ENCODE results near the gene EBF3.

Gene EBF3

DNA sequence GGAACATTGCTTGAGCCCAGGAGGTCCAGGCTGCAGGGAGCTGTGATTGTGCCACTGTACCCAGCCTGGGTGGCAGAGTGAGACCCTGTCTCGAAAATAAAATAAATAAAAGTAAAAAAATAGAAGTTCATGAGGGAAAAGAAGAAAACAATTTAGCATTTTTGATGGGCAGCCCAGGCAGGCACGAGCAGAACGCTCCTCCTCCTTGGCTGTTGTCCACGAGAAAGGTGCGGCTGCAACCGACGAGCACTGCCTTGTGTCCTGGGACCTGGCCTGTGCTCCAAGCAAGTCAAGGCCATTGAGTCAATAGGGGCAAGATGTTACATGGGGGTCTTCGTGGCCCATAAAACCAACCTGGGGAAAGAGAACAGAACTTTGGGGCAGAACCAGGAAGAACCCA lies 25.6 kb downstream of the EBF3 start:
- no peak overlapping the region for H3K4me3 Mint-ChIP-seq
- no peaks in the 10 kb centered on the region for H3K9me3 Mint-ChIP-seq
- H3K27me3 Mint-ChIP-seq, result peaks cover 2% of the 10 kb centered on the region
- no peak overlapping the region for H3K27ac Mint-ChIP-seq
- H3K36me3 Mint-ChIP-seq, result no peaks in the 10 kb centered on the region
- H3K4me1 Mint-ChIP-seq, result peaks cover 2% of the 10 kb centered on the region
- no peak for ATAC-seq (ENCODE audit: low read depth)
- no peak for DNase-seq (ENCODE audit: low spot score in 2 of 2)

DNA sequence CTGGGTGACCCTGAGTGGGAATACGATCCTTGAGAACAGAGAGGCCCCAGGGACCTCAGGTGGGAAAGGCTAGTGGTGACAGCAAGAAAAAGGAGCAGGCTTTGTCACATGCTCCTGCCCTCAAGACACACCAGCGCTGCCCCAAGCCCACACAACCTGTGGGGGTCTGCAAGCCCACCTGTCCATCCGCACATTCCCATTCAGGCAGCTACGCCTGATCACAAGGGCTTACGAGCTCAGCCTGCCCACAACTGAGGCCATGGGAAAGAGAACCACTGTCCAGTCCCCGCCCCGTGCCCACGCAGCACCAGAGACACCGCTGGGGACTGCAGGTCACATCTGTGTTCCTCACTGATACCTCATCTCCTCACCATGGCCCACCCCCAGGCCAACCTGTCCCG lies 26.7 kb downstream of the EBF3 start:
- H3K4me3 Mint-ChIP-seq, result no peak overlapping the region
- peaks cover 2% of the 10 kb centered on the region for H3K27me3 Mint-ChIP-seq
- ATAC-seq (ENCODE audit: low read depth) (no peak), DNase-seq (ENCODE audit: low spot score in 2 of 2) (no peak)
- H3K27ac Mint-ChIP-seq, result no peak overlapping the region
- no peaks in the 10 kb centered on the region for H3K36me3 Mint-ChIP-seq
- H3K9me3 Mint-ChIP-seq, result no peaks in the 10 kb centered on the region
- H3K4me1 Mint-ChIP-seq, result peaks cover 2% of the 10 kb centered on the region

DNA sequence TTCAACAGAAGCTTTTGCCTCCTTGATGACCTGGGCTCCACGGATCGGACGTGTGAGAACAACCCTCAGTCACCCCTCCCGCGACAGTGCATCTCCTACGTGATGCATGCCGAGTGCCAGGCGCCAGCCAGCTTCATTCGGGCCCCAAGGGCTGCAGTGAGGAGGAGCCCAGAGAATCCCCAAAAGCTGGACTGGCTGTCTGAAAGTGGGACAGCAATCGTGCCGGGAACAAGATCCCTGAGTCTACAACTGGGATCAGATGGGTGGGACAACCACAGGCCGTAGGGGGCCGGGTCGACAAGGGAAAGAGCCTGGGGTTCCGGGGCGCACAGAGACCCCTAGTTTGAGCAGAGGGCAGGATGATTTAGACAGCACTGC lies 27.2 kb downstream of the EBF3 start:
- H3K9me3 Mint-ChIP-seq, result no peaks in the 10 kb centered on the region
- no peak for ATAC-seq (ENCODE audit: low read depth)
- H3K36me3 Mint-ChIP-seq, result no peaks in the 10 kb centered on the region
- no peak for DNase-seq (ENCODE audit: low spot score in 2 of 2)
- no peak overlapping the region for H3K4me3 Mint-ChIP-seq
- no peak overlapping the region for H3K27ac Mint-ChIP-seq
- peaks cover 2% of the 10 kb centered on the region for H3K27me3 Mint-ChIP-seq
- peaks cover 2% of the 10 kb centered on the region for H3K4me1 Mint-ChIP-seq

GRCh38 chr10:129936266-129936922 lies 27.7 kb downstream of the EBF3 start:
- no peak for DNase-seq (ENCODE audit: low spot score in 2 of 2)
- H3K4me3 Mint-ChIP-seq, result no peak overlapping the region
- ATAC-seq (ENCODE audit: low read depth), result no peak
- no peak overlapping the region for H3K27ac Mint-ChIP-seq
- no peaks in the 10 kb centered on the region for H3K36me3 Mint-ChIP-seq
- peaks cover 2% of the 10 kb centered on the region for H3K4me1 Mint-ChIP-seq
- peaks cover 2% of the 10 kb centered on the region for H3K27me3 Mint-ChIP-seq
- no peaks in the 10 kb centered on the region for H3K9me3 Mint-ChIP-seq

GRCh38 chr10:129935867-129936152 lies 28.3 kb downstream of the EBF3 start:
- no peak for ATAC-seq (ENCODE audit: low read depth)
- no peak for DNase-seq (ENCODE audit: low spot score in 2 of 2)
- Mint-ChIP-seq H3K4me3 (no peak overlapping the region), H3K4me1 (peaks cover 2% of the 10 kb centered on the region), H3K27ac (no peak overlapping the region), H3K9me3 (no peaks in the 10 kb centered on the region), H3K36me3 (no peaks in the 10 kb centered on the region), H3K27me3 (peaks cover 2% of the 10 kb centered on the region)

DNA sequence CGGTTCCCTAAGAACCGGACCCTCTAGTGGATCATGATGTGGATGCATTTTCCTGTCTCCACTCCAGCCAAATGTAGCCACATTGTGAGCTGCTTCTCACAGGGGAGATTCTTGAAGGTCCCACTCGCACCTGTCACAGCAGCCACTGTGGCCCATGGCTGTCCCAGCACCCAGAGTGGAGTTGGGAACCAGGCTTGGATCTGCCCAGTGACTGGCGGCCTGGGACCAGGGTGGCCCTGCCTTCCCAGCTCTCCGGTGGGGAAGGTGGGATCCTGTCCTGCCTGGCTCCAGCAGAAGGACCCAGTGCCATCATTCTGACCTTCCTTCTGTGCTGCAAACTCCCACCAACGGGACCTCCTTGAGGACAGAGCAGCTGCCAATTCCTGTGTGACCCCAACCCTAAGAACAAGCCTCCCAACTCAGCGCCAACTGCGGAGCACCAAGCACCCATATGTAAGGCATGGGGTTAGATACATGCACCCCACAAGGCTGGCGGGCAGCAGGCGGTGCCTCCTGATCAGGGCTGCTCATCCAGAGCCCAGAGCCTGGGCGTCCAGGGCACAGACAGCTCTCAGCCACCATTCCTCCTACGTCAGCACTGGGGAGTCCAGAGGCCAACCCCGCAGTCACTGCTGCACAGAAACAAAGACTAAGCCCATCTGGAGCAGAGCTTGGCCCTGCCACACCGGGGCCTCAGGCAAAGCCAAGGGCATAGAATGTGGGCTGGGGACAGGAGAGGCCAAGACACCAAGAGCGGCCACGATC lies 28.8 kb downstream of the EBF3 start:
- ATAC-seq (ENCODE audit: low read depth), result no peak
- Mint-ChIP-seq H3K4me1 (peaks cover 2% of the 10 kb centered on the region), H3K27ac (no peak overlapping the region), H3K4me3 (no peak overlapping the region), H3K9me3 (no peaks in the 10 kb centered on the region), H3K36me3 (no peaks in the 10 kb centered on the region), H3K27me3 (peaks cover 2% of the 10 kb centered on the region)
- no peak for DNase-seq (ENCODE audit: low spot score in 2 of 2)

GRCh38 chr10:129934196-129934925 lies 29.7 kb downstream of the EBF3 start:
- DNase-seq (ENCODE audit: low spot score in 2 of 2) (no peak), ATAC-seq (ENCODE audit: low read depth) (no peak)
- Mint-ChIP-seq H3K27me3 (no peaks in the 10 kb centered on the region), H3K27ac (no peak overlapping the region), H3K4me1 (no peaks in the 10 kb centered on the region), H3K36me3 (no peaks in the 10 kb centered on the region), H3K9me3 (no peaks in the 10 kb centered on the region), H3K4me3 (no peak overlapping the region)

DNA sequence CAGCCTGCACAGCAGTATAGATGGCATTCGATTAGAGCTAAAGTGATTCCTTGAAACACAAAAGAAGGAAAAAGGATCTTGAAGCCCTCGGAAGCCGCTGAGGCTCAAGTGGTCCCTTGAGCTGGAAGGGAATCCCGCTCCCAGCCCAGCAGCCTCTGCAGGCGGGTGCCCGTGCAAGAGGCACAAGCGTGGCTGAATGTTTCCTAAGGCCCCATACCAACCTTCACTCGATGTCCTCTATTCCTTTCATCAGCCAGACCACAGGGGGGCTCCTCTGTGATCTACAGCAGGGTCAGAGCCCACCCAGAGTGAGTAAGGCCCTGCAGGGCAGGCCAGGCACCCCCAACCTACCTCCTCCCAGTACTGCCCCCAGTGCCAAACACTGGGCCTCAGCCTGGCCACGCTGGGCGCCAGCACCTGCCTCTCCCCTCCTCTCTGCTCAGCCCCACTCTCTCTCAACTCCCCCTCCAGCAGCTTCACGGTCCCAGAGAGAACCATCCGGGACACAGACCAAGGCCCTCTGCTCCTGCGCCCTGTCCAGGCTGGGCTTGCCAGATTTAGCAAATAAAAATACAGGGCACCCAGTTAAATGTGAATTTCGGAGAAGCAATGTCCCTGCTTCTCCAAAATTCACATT lies 30.5 kb downstream of the EBF3 start:
- Mint-ChIP-seq H3K4me1 (no peaks in the 10 kb centered on the region), H3K36me3 (no peaks in the 10 kb centered on the region), H3K27ac (no peak overlapping the region), H3K27me3 (no peaks in the 10 kb centered on the region), H3K4me3 (no peak overlapping the region), H3K9me3 (no peaks in the 10 kb centered on the region)
- DNase-seq (ENCODE audit: low spot score in 2 of 2), result no peak
- no peak for ATAC-seq (ENCODE audit: low read depth)

GRCh38 chr10:129932751-129933433 lies 31.2 kb downstream of the EBF3 start:
- H3K9me3 Mint-ChIP-seq, result no peaks in the 10 kb centered on the region
- H3K4me1 Mint-ChIP-seq, result no peaks in the 10 kb centered on the region
- H3K27me3 Mint-ChIP-seq, result no peaks in the 10 kb centered on the region
- no peak overlapping the region for H3K4me3 Mint-ChIP-seq
- no peaks in the 10 kb centered on the region for H3K36me3 Mint-ChIP-seq
- no peak overlapping the region for H3K27ac Mint-ChIP-seq
- ATAC-seq (ENCODE audit: low read depth) (no peak), DNase-seq (ENCODE audit: low spot score in 2 of 2) (no peak)

GRCh38 chr10:129932182-129932581 lies 31.9 kb downstream of the EBF3 start:
- Mint-ChIP-seq H3K9me3 (no peaks in the 10 kb centered on the region), H3K4me1 (no peaks in the 10 kb centered on the region), H3K27ac (no peak overlapping the region), H3K4me3 (no peak overlapping the region), H3K27me3 (no peaks in the 10 kb centered on the region), H3K36me3 (no peaks in the 10 kb centered on the region)
- DNase-seq (ENCODE audit: low spot score in 2 of 2) (no peak), ATAC-seq (ENCODE audit: low read depth) (no peak)

GRCh38 chr10:129929343-129930292 lies 34.5 kb downstream of the EBF3 start:
- no peak for ATAC-seq (ENCODE audit: low read depth)
- no peaks in the 10 kb centered on the region for H3K36me3 Mint-ChIP-seq
- no peaks in the 10 kb centered on the region for H3K9me3 Mint-ChIP-seq
- no peak for DNase-seq (ENCODE audit: low spot score in 2 of 2)
- no peaks in the 10 kb centered on the region for H3K4me1 Mint-ChIP-seq
- H3K4me3 Mint-ChIP-seq, result no peak overlapping the region
- no peak overlapping the region for H3K27ac Mint-ChIP-seq
- no peaks in the 10 kb centered on the region for H3K27me3 Mint-ChIP-seq

- DNase-seq (ENCODE audit: low spot score in 2 of 2) (no peak), ATAC-seq (ENCODE audit: low read depth) (no peak)
- H3K36me3 Mint-ChIP-seq, result no peaks in the 10 kb centered on the region
- no peak overlapping the region for H3K27ac Mint-ChIP-seq
- no peaks in the 10 kb centered on the region for H3K4me1 Mint-ChIP-seq
- H3K27me3 Mint-ChIP-seq, result no peaks in the 10 kb centered on the region
- no peak overlapping the region for H3K4me3 Mint-ChIP-seq
- no peaks in the 10 kb centered on the region for H3K9me3 Mint-ChIP-seq
Observed at GRCh38 chr10:129927351-129928120, 36.5 kb downstream of the EBF3 start.

All from memory B cell (primary cell).